Choroid plexus epithelial cell (primary cell): Measurements from ENCODE around the gene PRRT1B.
A peak's percentile ranks its signal among the peaks of the same experiment; 100 is the strongest.
"Not testable (repeated sequence)": the region's sequence is repeated elsewhere in the genome, so short reads cannot be mapped to it uniquely, and the experiment has no call there.

Source experiments
- DNase-seq: peaks from one replicate; pipeline ENCODE4 v3.0.0-alpha.2; 2010; ENCODE audit warnings: low read depth
- H3K4me3 ChIP-seq: 2 replicates; pipeline ENCODE4 v1.5.1; 2011; ENCODE audit warnings: low read depth, mild to moderate bottlenecking, control low read depth, low read length, moderate library complexity
- CTCF ChIP-seq: conservative IDR thresholded peaks from 2 replicates; pipeline ENCODE4 v1.5.1; 2011; ENCODE audit warnings: low read depth, mild to moderate bottlenecking, control low read depth, inconsistent platforms, low read length, moderate library complexity

The PRRT1B gene

GRCh38 chr9:131539223-131539923 is 6.0 kb upstream of the PRRT1B start:
- DNase-seq, result no peak
- no peak for TF ChIP-seq CTCF
- H3K4me3 ChIP-seq, result no peak overlapping the region

GRCh38 chr9:131543141-131543540 is 2.2 kb upstream of the PRRT1B start:
- H3K4me3 ChIP-seq, result no peak overlapping the region
- TF ChIP-seq CTCF, result no peak
- no peak for DNase-seq

- TF ChIP-seq CTCF, result no peak
- no peak overlapping the region for H3K4me3 ChIP-seq
- DNase-seq, result no peak
Observed at GRCh38 chr9:131545786-131546335, 538 bp downstream of the PRRT1B start.

GRCh38 chr9:131546336-131547084 is 1.2 kb downstream of the PRRT1B start:
- TF ChIP-seq CTCF, result peak; percentile 22
- peak overlapping the region; percentile 42 for H3K4me3 ChIP-seq
- peak; percentile 15 for DNase-seq

GRCh38 chr9:131549186-131549585 is 3.9 kb downstream of the PRRT1B start:
- not testable (repeated sequence) for DNase-seq, H3K4me3 ChIP-seq

GRCh38 chr9:131550465-131550864 is 5.1 kb downstream of the PRRT1B start:
- DNase-seq, result not testable (repeated sequence)

GRCh38 chr9:131552030-131552429 is 6.7 kb downstream of the PRRT1B start:
- H3K4me3 ChIP-seq, result no peak overlapping the region
- DNase-seq, result no peak
- TF ChIP-seq CTCF, result no peak

More at GRCh38 chr9:131550465-131550864, 5.1 kb downstream of the PRRT1B start:
- H3K4me3 ChIP-seq, result not testable (repeated sequence)
